Measurements from ENCODE around the gene ASB2. TPM values are rescaled to one million over a fixed set of nuclear protein-coding genes. Genes with fewer than 3 reads are reported as not detected.
A peak's percentile ranks its signal among the peaks of the same experiment; 100 is the strongest.

ASB2 gene
- total RNA-seq, 2 experiments from 2014 or later = 116 to 177 TPM

DNA sequence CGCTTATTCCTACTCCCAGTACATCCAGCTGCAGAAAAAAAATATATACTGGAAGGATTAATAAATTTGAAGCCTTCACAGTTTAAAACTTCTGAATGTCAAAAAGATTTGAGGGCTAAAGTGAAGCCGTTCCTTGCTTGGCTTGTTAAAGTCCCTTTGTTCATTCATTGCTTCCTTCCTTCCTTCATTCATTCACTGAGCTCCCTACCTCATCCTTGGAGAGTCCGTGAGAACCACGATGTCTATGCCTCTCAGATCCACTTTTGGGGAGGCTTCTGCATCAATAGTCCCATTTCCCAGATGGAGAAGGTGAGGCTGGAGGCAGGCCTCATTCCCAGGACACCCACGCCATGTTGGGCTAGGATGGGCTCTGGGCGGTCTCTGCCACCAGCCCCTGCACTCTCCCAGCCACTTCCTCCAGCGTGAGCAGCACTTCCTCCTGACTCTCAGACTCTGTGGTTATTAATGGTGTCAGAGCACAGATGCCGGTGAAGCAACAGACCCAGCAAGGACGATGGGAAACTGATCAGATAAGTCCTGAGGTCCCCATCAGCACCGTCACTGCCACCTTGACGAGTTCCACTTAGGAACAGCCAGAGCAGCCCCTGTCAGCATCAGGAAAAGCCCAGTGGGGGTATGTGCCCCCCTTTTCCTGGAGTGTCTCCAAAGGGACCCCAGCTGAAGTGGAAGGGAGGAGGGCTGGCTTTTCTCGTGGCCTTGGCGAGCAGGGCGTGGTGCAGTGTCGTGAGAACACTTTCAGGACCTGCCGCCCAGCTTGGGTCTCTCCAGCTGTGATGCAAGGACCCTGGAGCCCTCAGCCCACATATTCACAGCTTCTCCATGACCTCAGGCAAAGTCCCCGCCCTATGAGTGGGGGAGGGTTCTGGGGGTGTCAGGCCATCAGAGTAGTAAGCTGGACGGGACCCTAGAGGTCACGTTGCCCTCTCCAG is 21.2 kb downstream of the ASB2 start:
- Mint-ChIP-seq H3K36me3 (peaks cover 77% of the 10 kb centered on the region), H3K27ac (peak overlapping the region; percentile 99), H3K27me3 (no peaks in the 10 kb centered on the region), H3K9me3 (ENCODE audit: low read depth) (no peaks in the 10 kb centered on the region), H3K4me1 (peaks cover 97% of the 10 kb centered on the region), H3K4me3 (peak overlapping the region; percentile 99)
- ATAC-seq = peak; percentile 35
- peak; percentile 86 for DNase-seq
- CTCF ChIA-PET = interaction anchor here (1.1 to 17.4 kb wide), 8 partner anchors 8 to 181 kb away, joined by 3 to 309 read pairs (median 7); partner anchors contain the start of gene ASB2

DNA sequence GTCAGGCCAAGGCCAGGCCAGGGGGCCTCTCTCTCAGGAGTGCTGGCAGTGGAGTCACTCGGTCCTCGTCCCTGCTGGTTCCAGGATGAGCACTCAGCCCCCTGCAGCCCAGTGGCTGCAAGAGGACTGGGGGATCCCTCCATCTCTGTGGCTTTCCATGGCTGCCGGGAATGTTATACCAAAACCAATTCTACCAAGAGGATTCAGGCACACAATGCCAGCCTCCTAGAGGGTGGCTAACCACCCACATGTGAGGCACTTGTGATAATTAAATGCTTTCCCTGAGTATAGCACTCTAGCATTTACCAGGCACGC is 21.9 kb downstream of the ASB2 start:
- H3K27ac Mint-ChIP-seq = peak overlapping the region; percentile 99
- H3K4me3 Mint-ChIP-seq = peak overlapping the region; percentile 99
- peaks cover 81% of the 10 kb centered on the region for H3K36me3 Mint-ChIP-seq
- no peaks in the 10 kb centered on the region for H3K9me3 Mint-ChIP-seq (ENCODE audit: low read depth)
- CTCF ChIA-PET = interaction anchor here (1.1 to 17.4 kb wide), 7 partner anchors 8 to 66 kb away, joined by 3 to 309 read pairs (median 8); partner anchors contain the start of gene ASB2
- peaks cover 96% of the 10 kb centered on the region for H3K4me1 Mint-ChIP-seq
- no peaks in the 10 kb centered on the region for H3K27me3 Mint-ChIP-seq
- DNase-seq = no peak
- no peak for ATAC-seq

DNA sequence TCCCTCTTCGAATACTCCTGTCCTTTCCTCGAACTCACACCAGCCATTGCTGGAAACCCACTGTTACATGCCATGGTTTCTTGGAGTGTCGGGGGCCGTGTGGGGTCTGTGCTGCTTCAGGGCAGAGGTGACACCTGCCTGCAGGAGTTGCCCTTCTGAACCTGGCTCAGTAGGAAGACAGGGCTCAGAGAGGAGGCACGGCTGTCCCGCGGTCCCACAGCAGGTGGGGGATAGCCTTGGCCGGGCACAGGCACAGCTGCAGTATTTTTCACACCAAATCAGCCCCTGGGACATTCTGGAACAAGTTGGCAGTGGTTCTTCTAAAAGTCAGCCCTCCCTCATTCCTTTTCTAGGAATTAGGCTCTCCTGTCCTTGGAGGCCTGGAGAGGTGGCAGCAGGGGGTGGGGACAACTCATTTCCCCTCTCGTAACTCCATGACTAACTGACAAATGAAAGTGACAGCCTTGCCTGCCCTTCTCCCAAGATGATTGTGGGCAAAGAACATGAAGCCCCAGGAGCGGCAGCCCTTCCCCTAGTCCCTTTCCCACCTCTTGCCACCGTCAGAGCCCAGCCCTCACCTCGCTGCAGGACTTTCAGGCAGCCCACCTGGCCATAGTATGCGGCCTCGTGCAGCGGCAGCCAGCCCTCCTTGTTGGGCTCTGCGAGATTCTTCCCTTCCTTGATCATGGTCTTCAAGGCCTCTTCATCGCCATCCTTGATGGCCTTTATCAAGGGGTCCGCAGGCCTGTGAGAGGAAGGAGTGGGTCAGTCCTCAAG is 22.4 kb downstream of the ASB2 start:
- Mint-ChIP-seq H3K4me1 (peaks cover 91% of the 10 kb centered on the region), H3K27me3 (no peaks in the 10 kb centered on the region), H3K36me3 (peaks cover 79% of the 10 kb centered on the region), H3K4me3 (peak overlapping the region; percentile 99), H3K9me3 (ENCODE audit: low read depth) (no peaks in the 10 kb centered on the region), H3K27ac (peak overlapping the region; percentile 99)
- no peak for ATAC-seq
- no peak for DNase-seq
- CTCF ChIA-PET = interaction anchor here (0.5 to 17.4 kb wide), 11 partner anchors 9 to 98 kb away, joined by 3 to 309 read pairs (median 8); partner anchors contain the start of gene ASB2

DNA sequence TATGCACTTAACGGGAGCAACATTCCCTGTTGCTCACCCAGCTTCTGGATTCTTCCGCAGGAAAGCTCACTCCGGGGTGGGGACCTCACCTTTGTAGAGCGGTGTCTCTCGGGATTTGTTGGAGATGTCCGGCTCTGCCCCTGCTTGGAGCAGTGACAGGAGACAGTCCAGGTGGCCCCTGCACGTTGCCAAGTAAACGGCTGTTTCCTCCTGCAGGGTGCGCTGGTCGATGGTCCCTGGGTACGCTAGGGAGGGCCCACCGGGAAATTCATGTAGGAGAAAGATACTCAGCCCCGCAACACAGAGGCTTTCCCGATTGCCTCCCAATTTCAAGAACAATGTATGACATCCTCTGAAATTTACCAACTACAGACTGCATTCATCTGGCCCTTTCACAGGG is 23.1 kb downstream of the ASB2 start:
- DNase-seq (no peak), ATAC-seq (no peak)
- Mint-ChIP-seq H3K27ac (peak overlapping the region; percentile 99), H3K36me3 (peaks cover 77% of the 10 kb centered on the region), H3K4me3 (peak overlapping the region; percentile 99), H3K27me3 (no peaks in the 10 kb centered on the region), H3K4me1 (peaks cover 89% of the 10 kb centered on the region), H3K9me3 (ENCODE audit: low read depth) (no peaks in the 10 kb centered on the region)
- CTCF ChIA-PET = interaction anchor here (0.5 to 17.4 kb wide), 12 partner anchors 10 to 98 kb away, joined by 3 to 309 read pairs (median 8); partner anchors contain the start of gene ASB2

DNA sequence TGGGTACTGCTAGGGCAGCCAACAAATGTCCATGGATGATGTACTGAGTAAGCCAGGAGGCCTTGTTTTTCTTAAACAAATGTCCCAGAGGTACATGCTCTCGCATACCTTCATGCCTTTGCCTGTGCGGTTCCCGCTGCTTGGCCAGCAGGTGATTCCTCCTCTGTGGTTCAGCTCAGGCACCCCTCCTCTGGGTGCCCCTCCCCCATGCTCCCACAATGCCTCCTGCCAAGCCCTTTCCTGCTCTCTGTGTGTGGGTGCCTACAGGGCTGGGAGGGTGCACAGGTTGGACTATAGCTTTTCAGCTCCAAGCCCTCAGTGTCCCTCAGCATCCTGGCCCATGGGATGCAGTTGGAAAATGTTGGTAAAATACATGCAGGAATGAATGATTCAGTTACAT is 23.5 kb downstream of the ASB2 start:
- H3K36me3 Mint-ChIP-seq = peaks cover 76% of the 10 kb centered on the region

DNA sequence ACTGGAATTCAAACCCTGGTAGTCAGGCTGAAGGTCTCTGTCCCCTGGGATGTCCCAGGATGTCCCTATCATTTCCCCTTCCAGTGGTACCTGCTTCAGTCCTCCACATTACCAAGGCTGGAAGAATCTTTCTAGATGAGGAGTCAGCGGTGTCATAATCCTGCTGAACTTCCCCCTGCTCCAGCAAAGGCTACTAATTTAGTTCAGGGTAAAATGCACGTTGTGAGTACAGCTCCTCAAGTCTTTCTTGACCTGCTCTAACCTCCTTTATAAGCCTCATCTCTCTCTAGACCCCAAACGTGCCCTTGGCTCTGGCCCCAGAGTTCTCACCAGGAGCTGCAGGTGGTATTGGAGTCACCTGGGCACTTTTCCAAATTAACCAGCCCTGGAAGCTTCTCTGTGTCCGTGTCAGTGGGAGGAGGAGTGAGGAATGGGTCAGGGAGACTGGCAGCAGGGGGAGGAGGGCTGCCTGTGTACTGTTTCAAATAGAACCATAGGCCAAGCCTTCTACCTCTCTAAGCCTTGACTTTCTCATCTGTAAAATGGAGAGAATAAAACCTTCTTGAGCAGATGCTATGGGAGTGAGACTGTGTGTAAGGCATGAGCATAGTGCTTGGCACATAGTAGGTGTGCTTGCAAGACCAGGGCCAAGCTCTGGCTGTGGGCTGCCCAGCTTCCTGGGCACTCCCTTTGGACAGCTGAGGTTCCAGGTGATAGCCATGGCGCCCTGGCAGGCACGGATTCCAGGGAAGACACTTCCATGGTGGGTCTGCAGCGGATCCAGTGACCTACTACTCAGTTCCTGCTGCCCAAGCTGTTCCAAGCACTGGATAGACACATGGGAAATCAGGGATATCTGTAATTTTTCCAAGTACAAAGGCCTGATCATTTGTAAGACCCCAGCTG is 24.5 kb downstream of the ASB2 start:
- no peaks in the 10 kb centered on the region for H3K9me3 Mint-ChIP-seq (ENCODE audit: low read depth)
- H3K4me1 Mint-ChIP-seq = peaks cover 79% of the 10 kb centered on the region
- DNase-seq (no peak), ATAC-seq (no peak)
- no peaks in the 10 kb centered on the region for H3K27me3 Mint-ChIP-seq
- peak overlapping the region; percentile 64 for H3K27ac Mint-ChIP-seq
- CTCF ChIA-PET = interaction anchor here (0.8 to 17.4 kb wide), 9 partner anchors 12 to 84 kb away, joined by 3 to 309 read pairs (median 11); partner anchors contain the start of genes ASB2 and CCDC197
- H3K4me3 Mint-ChIP-seq = no peak overlapping the region
- peaks cover 76% of the 10 kb centered on the region for H3K36me3 Mint-ChIP-seq

More for the DNA sequence above, 23.5 kb downstream of the ASB2 start:
- no peaks in the 10 kb centered on the region for H3K27me3 Mint-ChIP-seq
- peak overlapping the region; percentile 99 for H3K4me3 Mint-ChIP-seq
- H3K9me3 Mint-ChIP-seq (ENCODE audit: low read depth) = no peaks in the 10 kb centered on the region
- peak overlapping the region; percentile 99 for H3K27ac Mint-ChIP-seq
- no peak for ATAC-seq
- peaks cover 84% of the 10 kb centered on the region for H3K4me1 Mint-ChIP-seq
- CTCF ChIA-PET = interaction anchor here (0.8 to 17.4 kb wide), 14 partner anchors 10 to 99 kb away, joined by 3 to 309 read pairs (median 8); partner anchors contain the start of genes ASB2 and CCDC197
- DNase-seq = no peak

DNA sequence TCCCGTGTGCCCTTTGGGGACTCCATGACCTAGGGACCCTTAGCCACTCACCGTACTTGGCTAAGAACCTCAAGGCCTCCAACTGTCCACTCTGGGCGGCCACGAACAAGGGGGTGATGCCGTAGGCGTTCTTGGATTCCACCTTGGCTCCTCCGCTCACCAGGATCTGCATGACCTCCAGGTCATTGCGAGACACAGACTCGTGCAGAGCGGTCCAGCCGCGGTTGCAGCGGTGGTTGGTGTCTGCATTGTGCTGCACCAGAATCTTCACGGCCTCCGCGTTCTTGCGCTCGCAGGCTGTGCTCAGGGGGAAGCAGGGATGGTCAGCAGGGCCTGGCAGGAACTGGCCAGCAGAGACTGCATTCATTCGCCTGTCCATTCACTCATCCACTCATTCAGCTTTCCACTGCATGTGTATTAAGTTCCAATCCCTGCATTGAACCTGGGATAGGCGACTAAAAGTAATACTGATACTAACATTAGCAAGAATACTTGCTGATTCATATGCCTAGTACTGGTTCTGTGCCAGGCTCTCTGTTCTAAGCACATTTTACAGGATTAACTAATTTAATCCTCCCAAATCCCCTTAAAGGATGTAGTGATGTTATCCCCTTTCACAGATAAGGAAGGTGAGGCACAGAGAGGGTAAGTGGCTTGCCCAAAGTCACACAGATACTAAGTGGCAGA is 25.3 kb downstream of the ASB2 start:
- H3K4me3 Mint-ChIP-seq = no peak overlapping the region
- peaks cover 79% of the 10 kb centered on the region for H3K4me1 Mint-ChIP-seq
- DNase-seq = no peak
- peaks cover 78% of the 10 kb centered on the region for H3K36me3 Mint-ChIP-seq
- H3K27me3 Mint-ChIP-seq = no peaks in the 10 kb centered on the region
- no peaks in the 10 kb centered on the region for H3K9me3 Mint-ChIP-seq (ENCODE audit: low read depth)
- peak overlapping the region; percentile 50 for H3K27ac Mint-ChIP-seq
- ATAC-seq = no peak
- CTCF ChIA-PET = interaction anchor here (1.0 to 17.4 kb wide), 7 partner anchors 12 to 85 kb away, joined by 3 to 309 read pairs (median 12); partner anchors contain the start of genes ASB2 and CCDC197

DNA sequence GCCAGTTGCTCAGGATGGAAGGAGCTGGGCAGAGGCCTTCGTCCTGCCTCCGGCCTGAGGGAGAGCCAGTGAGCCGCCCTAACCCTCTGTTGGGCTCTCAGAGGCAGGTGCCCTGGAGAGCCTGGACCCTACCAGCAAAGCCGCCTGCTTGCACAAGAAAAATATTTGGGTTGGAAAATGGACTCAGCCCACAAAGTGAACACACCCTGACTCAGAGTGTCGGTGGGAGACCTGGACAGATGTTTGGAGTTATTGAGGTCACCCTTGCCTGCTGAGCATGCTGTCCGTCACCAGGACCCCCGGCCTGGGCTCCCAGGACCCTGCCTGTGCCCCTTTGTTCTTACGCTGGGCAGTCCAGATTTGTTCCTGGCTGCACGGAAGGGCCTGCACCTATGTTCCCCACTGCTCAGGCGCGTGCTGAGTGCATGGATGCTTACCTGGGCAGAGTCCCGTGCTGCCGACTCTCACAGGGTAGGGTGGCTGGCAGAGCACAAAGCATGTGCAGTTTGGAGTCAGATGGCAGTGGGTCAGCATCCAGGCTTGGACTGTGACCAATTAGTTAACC is 26.8 kb downstream of the ASB2 start:
- ATAC-seq (no peak), DNase-seq (no peak)
- H3K27ac Mint-ChIP-seq = peak overlapping the region; percentile 54
- no peaks in the 10 kb centered on the region for H3K27me3 Mint-ChIP-seq
- H3K4me1 Mint-ChIP-seq = peaks cover 67% of the 10 kb centered on the region
- no peaks in the 10 kb centered on the region for H3K9me3 Mint-ChIP-seq (ENCODE audit: low read depth)
- H3K36me3 Mint-ChIP-seq = peaks cover 76% of the 10 kb centered on the region
- CTCF ChIA-PET = interaction anchor here (1.3 to 17.4 kb wide), 4 partner anchors 10 to 52 kb away, joined by 3 to 309 read pairs (median 132); partner anchors contain the start of gene ASB2
- H3K4me3 Mint-ChIP-seq = no peak overlapping the region

DNA sequence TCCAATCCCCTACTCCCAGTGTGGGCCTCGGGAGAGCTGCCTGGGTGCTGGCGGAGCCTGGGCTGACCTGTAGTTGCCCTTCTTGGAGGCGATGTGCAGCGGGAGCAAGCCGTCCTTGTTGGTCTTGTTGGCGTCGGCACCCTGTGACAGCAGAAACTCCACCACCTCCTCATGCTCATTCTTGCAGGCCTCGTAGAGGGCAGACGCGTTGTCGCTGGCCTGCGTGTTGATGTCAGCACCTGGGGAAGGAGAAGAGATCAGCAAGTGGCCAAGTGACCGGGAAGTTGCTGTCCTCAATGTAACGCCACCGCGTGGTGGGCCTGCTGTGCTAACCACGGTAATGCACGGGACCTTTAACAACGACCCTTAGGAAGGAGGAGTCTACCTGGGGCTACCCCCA is 29.1 kb downstream of the ASB2 start:
- H3K9me3 Mint-ChIP-seq (ENCODE audit: low read depth) = no peaks in the 10 kb centered on the region
- H3K27ac Mint-ChIP-seq = no peak overlapping the region
- peaks cover 46% of the 10 kb centered on the region for H3K4me1 Mint-ChIP-seq
- no peaks in the 10 kb centered on the region for H3K27me3 Mint-ChIP-seq
- DNase-seq (no peak), ATAC-seq (no peak)
- CTCF ChIA-PET = interaction anchor here (0.8 to 13.0 kb wide), 6 partner anchors 8 to 54 kb away, joined by 3 to 307 read pairs (median 4); partner anchors contain the start of genes ASB2 and CCDC197
- no peak overlapping the region for H3K4me3 Mint-ChIP-seq
- H3K36me3 Mint-ChIP-seq = peaks cover 72% of the 10 kb centered on the region

DNA sequence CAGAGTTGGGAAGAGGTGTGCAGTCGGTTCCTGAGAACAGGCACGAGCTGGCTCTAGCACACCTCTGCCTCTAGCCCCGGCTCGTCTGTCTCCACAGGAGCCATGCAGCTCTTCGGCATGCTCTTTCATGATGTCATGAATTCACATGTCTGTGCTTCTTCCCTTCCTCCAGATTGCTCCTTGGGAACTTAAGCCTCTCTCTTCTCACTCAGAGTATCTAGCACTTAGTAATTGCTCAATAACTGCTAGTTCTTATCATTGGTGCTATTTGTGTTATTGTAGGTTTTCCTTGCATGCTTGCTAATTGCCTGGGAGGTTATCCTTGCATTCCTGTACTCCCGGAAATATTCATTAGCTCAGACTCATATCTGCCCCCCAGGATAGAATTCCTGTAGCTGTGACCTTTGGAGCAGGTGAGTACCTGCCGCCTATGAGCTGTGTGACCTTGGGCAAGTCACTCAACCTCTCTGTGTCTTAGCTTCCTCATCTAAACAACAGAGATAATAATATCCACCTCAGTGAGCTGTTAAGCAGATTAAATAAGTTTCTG is 29.8 kb downstream of the ASB2 start:
- ATAC-seq = no peak
- no peak overlapping the region for H3K4me3 Mint-ChIP-seq
- H3K4me1 Mint-ChIP-seq = peaks cover 41% of the 10 kb centered on the region
- H3K27ac Mint-ChIP-seq = peak overlapping the region; percentile 47
- H3K27me3 Mint-ChIP-seq = no peaks in the 10 kb centered on the region
- H3K9me3 Mint-ChIP-seq (ENCODE audit: low read depth) = no peaks in the 10 kb centered on the region
- peaks cover 72% of the 10 kb centered on the region for H3K36me3 Mint-ChIP-seq
- no peak for DNase-seq
- CTCF ChIA-PET = interaction anchor here (0.8 to 13.0 kb wide), 6 partner anchors 8 to 54 kb away, joined by 3 to 307 read pairs (median 4); partner anchors contain the start of genes ASB2 and CCDC197

DNA sequence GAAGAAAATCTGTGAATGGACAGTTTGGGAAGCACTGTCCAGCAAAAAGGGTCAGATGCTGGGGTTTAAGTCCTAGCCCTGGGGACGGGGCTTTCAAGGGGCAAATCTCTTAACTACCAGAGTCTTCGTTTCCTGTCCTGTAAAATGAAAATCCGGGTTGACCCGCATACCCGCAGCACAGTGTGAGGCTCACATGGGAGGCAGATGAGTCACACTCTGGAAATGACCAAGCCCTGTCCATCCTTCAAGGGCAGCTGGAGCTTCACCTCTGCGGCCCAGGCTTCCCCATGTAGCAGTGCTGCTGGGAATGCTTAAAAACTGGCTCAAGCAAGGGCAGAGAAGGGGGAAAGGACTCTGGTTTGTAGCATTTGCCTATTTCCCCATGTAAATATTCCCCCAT is 30.3 kb downstream of the ASB2 start:
- Mint-ChIP-seq H3K36me3 (peaks cover 69% of the 10 kb centered on the region), H3K9me3 (ENCODE audit: low read depth) (no peaks in the 10 kb centered on the region), H3K4me3 (no peak overlapping the region), H3K27ac (no peak overlapping the region), H3K4me1 (peaks cover 40% of the 10 kb centered on the region), H3K27me3 (no peaks in the 10 kb centered on the region)
- ATAC-seq = no peak
- DNase-seq = no peak
- CTCF ChIA-PET = interaction anchor here (1.1 to 13.0 kb wide), 5 partner anchors 10 to 55 kb away, joined by 3 to 307 read pairs (median 4); partner anchors contain the start of genes ASB2 and CCDC197

Data from activated CD8-positive, alpha-beta memory T cell treated with anti-CD3 and anti-CD28 coated beads, Interleukin-2, amount 10 ng/mL, durations not matched to agents 7 days and 5 days (primary cell).